Lung (tissue), 12 donors: Measurements from ENCODE around the gene ANKRD11. TPM values are rescaled to one million over a fixed set of nuclear protein-coding genes. Genes with fewer than 3 reads are reported as not detected.
A peak's percentile ranks its signal among the peaks of the same experiment; 100 is the strongest.

ENCODE experiments used
- ATAC-seq: fragments of 200-7000 bp; cut with Tn5 transposase; one replicate; pipeline ENCODE4 v1.9.1; 2020; ENCODE audit warnings: moderate number of reproducible peaks; ENCODE audit not compliant: insufficient read depth, low FRiP score
- DNase-seq, 3 donors: peaks; one replicate each; pipeline ENCODE4 v3.0.0-alpha.2; 2013 to 2017
- H3K27ac ChIP-seq, 2 donors: one replicate each; pipeline ENCODE4 v1.5.1; 2013; ENCODE audit warnings: mild to moderate bottlenecking in 2 of 2, moderate library complexity in 2 of 2, control low read depth in 1 of 2, inconsistent platforms in 1 of 2, low read depth in 1 of 2, low read length in 1 of 2
- H3K27me3 ChIP-seq, 3 donors: one replicate each; pipeline ENCODE4 v1.5.1; 2013; ENCODE audit warnings: low read length in 2 of 3; ENCODE audit not compliant: control insufficient read depth in 3 of 3, insufficient read depth in 3 of 3
- H3K36me3 ChIP-seq, 4 donors: one replicate each; pipeline ENCODE4 v1.5.1; 2013; ENCODE audit warnings: low read length in 4 of 4, mild to moderate bottlenecking in 1 of 4, moderate library complexity in 1 of 4; ENCODE audit not compliant: control insufficient read depth in 4 of 4, insufficient read depth in 4 of 4
- H3K4me1 ChIP-seq, 5 donors: one replicate each; pipeline ENCODE4 v1.5.1; 2013; ENCODE audit warnings: low read length in 5 of 5, mild to moderate bottlenecking in 2 of 5, moderate library complexity in 1 of 5; ENCODE audit not compliant: control insufficient read depth in 5 of 5, insufficient read depth in 5 of 5
- H3K4me3 ChIP-seq: one replicate; pipeline ENCODE4 v1.5.1; 2013; ENCODE audit warnings: mild to moderate bottlenecking, control low read depth, moderate library complexity
- H3K9ac ChIP-seq, 2 donors: one replicate each; pipeline ENCODE4 v1.5.1; 2013; ENCODE audit warnings: low read length in 2 of 2, control low read depth in 1 of 2; ENCODE audit not compliant: insufficient read depth in 1 of 2
- H3K9me3 ChIP-seq, 4 donors: one replicate each; pipeline ENCODE4 v1.5.1; 2013; ENCODE audit warnings: low read length in 3 of 4, mild to moderate bottlenecking in 1 of 4, moderate library complexity in 1 of 4; ENCODE audit not compliant: control insufficient read depth in 4 of 4, insufficient read depth in 3 of 4
- WGBS, 2 donors: extraction: QIAGEN DNeasy Blood & Tissue Kit; methylation state at CpG; one replicate each; pipeline ENCODE4 v1.1.7; 2013; 5-methylcytosine and 5-hydroxymethylcytosine counted together
- polyA plus RNA-seq, 2 donors: library from polyadenylated mRNA; stranded (reverse); fragments of 200-250 nt; gene quantifications; one replicate each; pipeline ENCODE4 v1.2.1, GENCODE V29; 2013
- total RNA-seq, 2 donors: library from RNA; depleted of rRNA in 1 of 2; stranded (reverse); fragments of >200 nt in 1 of 2; gene quantifications; one replicate each; pipeline ENCODE4 v1.2.1, GENCODE V29; 2014 to 2021
- TF ChIP-seq, protein P1 (sequence below): IDR thresholded peaks from 2 replicates; pipeline ENCODE4 v1.5.1; 2012; ENCODE audit warnings: mild to moderate bottlenecking; ENCODE audit errors: control extremely low read depth, extremely low read depth
- donor health status: control.
- donor health status: control.
- donor health status: Bipolar disorder and iron deficiency.
- donor health status: healthy.
- donor health status: DM: yes; HTN: yes; CAD: no.

The ANKRD11 gene
- total and polyA plus RNA-seq, 4 donors: 58.5 to 162 (median 89.5) TPM

GRCh38 chr16:89536886-89537548, 46.7 kb upstream of the ANKRD11 start:
- Histone ChIP-seq H3K27ac (no peak overlapping the region), H3K9me3 (no peaks in the 10 kb centered on the region), H3K4me1 (peaks cover 0 to 6% (median 0%) of the 10 kb centered on the region in 5 donors), H3K27me3 (no peaks in the 10 kb centered on the region), H3K4me3 (no peak overlapping the region), H3K9ac (no peak overlapping the region), H3K36me3 (peaks cover 4 to 53% (median 19%) of the 10 kb centered on the region in 4 donors)
- WGBS, 2 donors: 93 to 94% methylated on average over 36 of the region's 36 CpGs
- ATAC-seq (no peak), DNase-seq (peak in 1 of 3 donors; percentile 13)
- TF ChIP-seq, protein P1, sequence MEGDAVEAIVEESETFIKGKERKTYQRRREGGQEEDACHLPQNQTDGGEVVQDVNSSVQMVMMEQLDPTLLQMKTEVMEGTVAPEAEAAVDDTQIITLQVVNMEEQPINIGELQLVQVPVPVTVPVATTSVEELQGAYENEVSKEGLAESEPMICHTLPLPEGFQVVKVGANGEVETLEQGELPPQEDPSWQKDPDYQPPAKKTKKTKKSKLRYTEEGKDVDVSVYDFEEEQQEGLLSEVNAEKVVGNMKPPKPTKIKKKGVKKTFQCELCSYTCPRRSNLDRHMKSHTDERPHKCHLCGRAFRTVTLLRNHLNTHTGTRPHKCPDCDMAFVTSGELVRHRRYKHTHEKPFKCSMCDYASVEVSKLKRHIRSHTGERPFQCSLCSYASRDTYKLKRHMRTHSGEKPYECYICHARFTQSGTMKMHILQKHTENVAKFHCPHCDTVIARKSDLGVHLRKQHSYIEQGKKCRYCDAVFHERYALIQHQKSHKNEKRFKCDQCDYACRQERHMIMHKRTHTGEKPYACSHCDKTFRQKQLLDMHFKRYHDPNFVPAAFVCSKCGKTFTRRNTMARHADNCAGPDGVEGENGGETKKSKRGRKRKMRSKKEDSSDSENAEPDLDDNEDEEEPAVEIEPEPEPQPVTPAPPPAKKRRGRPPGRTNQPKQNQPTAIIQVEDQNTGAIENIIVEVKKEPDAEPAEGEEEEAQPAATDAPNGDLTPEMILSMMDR: no peak

GRCh38 chr16:89536371-89536770, 46.0 kb upstream of the ANKRD11 start:
- WGBS, 2 donors: 94 to 98% methylated on average over 16 to 20 of the region's 24 CpGs
- Histone ChIP-seq H3K27ac (no peak overlapping the region), H3K27me3 (no peaks in the 10 kb centered on the region), H3K4me1 (peaks cover 0 to 4% (median 0%) of the 10 kb centered on the region in 5 donors), H3K9me3 (no peaks in the 10 kb centered on the region), H3K36me3 (peaks cover 4 to 55% (median 21%) of the 10 kb centered on the region in 4 donors), H3K9ac (no peak overlapping the region), H3K4me3 (no peak overlapping the region)
- ATAC-seq (no peak), DNase-seq (no peak)
- TF ChIP-seq, protein P1: no peak

GRCh38 chr16:89534252-89534756, 43.9 kb upstream of the ANKRD11 start:
- H3K9me3 ChIP-seq: no peaks in the 10 kb centered on the region
- peak overlapping the region in 1 of 2 donors; percentile 73 for H3K27ac ChIP-seq
- peaks cover 9 to 62% (median 31%) of the 10 kb centered on the region in 4 donors for H3K36me3 ChIP-seq
- no peak overlapping the region for H3K4me3 ChIP-seq
- peaks cover 0 to 5% (median 0%) of the 10 kb centered on the region in 5 donors for H3K4me1 ChIP-seq
- WGBS, 2 donors: 12 to 32% methylated on average over 11 of the region's 11 CpGs
- no peaks in the 10 kb centered on the region for H3K27me3 ChIP-seq
- no peak overlapping the region for H3K9ac ChIP-seq
- DNase-seq (peak in 2 of 3 donors; percentile 34 to 35), ATAC-seq (peak; percentile 81)
- TF ChIP-seq, protein P1: no peak
